Kidney epithelial cell (primary cell): ENCODE measurements around the gene SMIM43. TPM values are rescaled to one million over a fixed set of nuclear protein-coding genes. Genes with fewer than 3 reads are reported as not detected.

Source experiments
- DNase-seq: peaks from one replicate; pipeline ENCODE4 v3.0.0-alpha.2; 2010; ENCODE audit warnings: low read depth
- H3K27me3 ChIP-seq: 2 replicates; pipeline ENCODE4 v1.6.0; 2011; ENCODE audit warnings: low read length; ENCODE audit not compliant: control insufficient read depth, insufficient read depth
- H3K36me3 ChIP-seq: 2 replicates; pipeline ENCODE4 v1.5.1; 2011; ENCODE audit warnings: low read length; ENCODE audit not compliant: control insufficient read depth, insufficient read depth
- H3K4me3 ChIP-seq: 2 replicates; pipeline ENCODE4 v1.5.1; 2011; ENCODE audit warnings: low read depth, mild to moderate bottlenecking, control low read depth, low read length
- CTCF ChIP-seq: IDR thresholded peaks from 2 replicates; pipeline ENCODE4 v1.5.1; 2011; ENCODE audit warnings: mild to moderate bottlenecking, moderate library complexity, low read length, control low read depth, inconsistent platforms; ENCODE audit not compliant: insufficient read depth, poor library complexity, severe bottlenecking
- total RNA-seq: library from RNA; depleted of rRNA; stranded (reverse); fragments of >200 nt; gene quantifications from 2 replicates; pipeline ENCODE4 v1.2.3, GENCODE V29; 2015

The SMIM43 gene
- total RNA-seq, 1 donor from 2014 or later: not detected

- Histone ChIP-seq H3K36me3 (no peaks in the 10 kb centered on the region), H3K27me3 (no peaks in the 10 kb centered on the region), H3K4me3 (no peak overlapping the region)
- no peak for DNase-seq
- no peak for TF ChIP-seq CTCF
These were observed 47.2 kb downstream of the SMIM43 start for GRCh38 chr4:121717680-121718237.

GRCh38 chr4:121714548-121714947, 50.4 kb downstream of the SMIM43 start:
- no peak for TF ChIP-seq CTCF
- DNase-seq: no peak
- Histone ChIP-seq H3K36me3 (no peaks in the 10 kb centered on the region), H3K27me3 (no peaks in the 10 kb centered on the region), H3K4me3 (no peak overlapping the region)

- no peak for TF ChIP-seq CTCF
- no peak overlapping the region for H3K4me3 ChIP-seq
- no peaks in the 10 kb centered on the region for H3K36me3 ChIP-seq
- no peaks in the 10 kb centered on the region for H3K27me3 ChIP-seq
- no peak for DNase-seq
These were observed 52.2 kb downstream of the SMIM43 start for GRCh38 chr4:121712783-121713182.

- no peaks in the 10 kb centered on the region for H3K27me3 ChIP-seq
- no peak for TF ChIP-seq CTCF
- H3K36me3 ChIP-seq: no peaks in the 10 kb centered on the region
- H3K4me3 ChIP-seq: no peak overlapping the region
- DNase-seq: no peak
These were observed 52.8 kb downstream of the SMIM43 start for GRCh38 chr4:121712001-121712651.

GRCh38 chr4:121711263-121712000, 53.5 kb downstream of the SMIM43 start:
- Histone ChIP-seq H3K36me3 (no peaks in the 10 kb centered on the region), H3K27me3 (no peaks in the 10 kb centered on the region), H3K4me3 (no peak overlapping the region)
- DNase-seq: peak; percentile 80
- no peak for TF ChIP-seq CTCF
